NOMO-1 treated with dmso at 0.1 percent for 144 hours (cell line): Measurements from ENCODE around the gene MICAL1.
A peak's percentile ranks its signal among the peaks of the same experiment; 100 is the strongest.

Experiments used
- DNase-seq: peaks from one replicate; lab custom pipeline; 2025; ENCODE audit not compliant: unreplicated experiment; lab: John Stamatoyannopoulos, UW

The MICAL1 gene

GRCh38 chr6:109456111-109456583 is 575 bp upstream of the MICAL1 start:
- no peak for DNase-seq

- DNase-seq = peak; percentile 81
Observed at GRCh38 chr6:109454496-109455436, 806 bp downstream of the MICAL1 start.

GRCh38 chr6:109453594-109454495 is 1.7 kb downstream of the MICAL1 start:
- DNase-seq = no peak

- no peak for DNase-seq
Observed at GRCh38 chr6:109453156-109453555, 2.4 kb downstream of the MICAL1 start.

- no peak for DNase-seq
Observed at GRCh38 chr6:109452181-109452580, 3.4 kb downstream of the MICAL1 start.

GRCh38 chr6:109451376-109451775 is 4.2 kb downstream of the MICAL1 start:
- no peak for DNase-seq

- DNase-seq = no peak
Observed at GRCh38 chr6:109450801-109451200, 4.8 kb downstream of the MICAL1 start.

- DNase-seq = no peak
Observed at GRCh38 chr6:109449795-109450673, 5.5 kb downstream of the MICAL1 start.

- no peak for DNase-seq
Observed at GRCh38 chr6:109449064-109449794, 6.3 kb downstream of the MICAL1 start.

- DNase-seq = no peak
Observed at GRCh38 chr6:109448615-109449014, 7.0 kb downstream of the MICAL1 start.

- no peak for DNase-seq
Observed at GRCh38 chr6:109447878-109448555, 7.6 kb downstream of the MICAL1 start.

- no peak for DNase-seq
Observed at GRCh38 chr6:109447087-109447486, 8.5 kb downstream of the MICAL1 start.

GRCh38 chr6:109446541-109446940 is 9.0 kb downstream of the MICAL1 start:
- no peak for DNase-seq

GRCh38 chr6:109446072-109446471 is 9.5 kb downstream of the MICAL1 start:
- DNase-seq = no peak

GRCh38 chr6:109445382-109445781 is 10.2 kb downstream of the MICAL1 start:
- DNase-seq = no peak

GRCh38 chr6:109443425-109443950 is 12.1 kb downstream of the MICAL1 start:
- no peak for DNase-seq

- no peak for DNase-seq
Observed at GRCh38 chr6:109442393-109442924, 13.1 kb downstream of the MICAL1 start.

- peak; percentile 31 for DNase-seq
Observed at GRCh38 chr6:109441069-109441816, 14.3 kb downstream of the MICAL1 start.
